T47D (cell line): ENCODE measurements around the gene BBS9.

Experiments
- DNase-seq, 2 experiments: peaks; one replicate each; pipeline versions ENCODE4 v3.0.0 to v3.0.0-alpha.2; 2011 to 2012; ENCODE audit warnings: low read depth in 1 of 2, low spot score in 1 of 2
- JUND ChIP-seq: IDR thresholded peaks from 2 replicates; pipeline ENCODE4 v1.6.1; 2012; ENCODE audit warnings: low read depth
- in situ Hi-C: cut with HindIII; loops from 2 replicates; pipeline ENCODE4 v1.10.0; 2016; ENCODE audit warnings: low sequenced_read_pairs, low pct_unique_long_range_greater_than_20kb

The BBS9 gene

DNA sequence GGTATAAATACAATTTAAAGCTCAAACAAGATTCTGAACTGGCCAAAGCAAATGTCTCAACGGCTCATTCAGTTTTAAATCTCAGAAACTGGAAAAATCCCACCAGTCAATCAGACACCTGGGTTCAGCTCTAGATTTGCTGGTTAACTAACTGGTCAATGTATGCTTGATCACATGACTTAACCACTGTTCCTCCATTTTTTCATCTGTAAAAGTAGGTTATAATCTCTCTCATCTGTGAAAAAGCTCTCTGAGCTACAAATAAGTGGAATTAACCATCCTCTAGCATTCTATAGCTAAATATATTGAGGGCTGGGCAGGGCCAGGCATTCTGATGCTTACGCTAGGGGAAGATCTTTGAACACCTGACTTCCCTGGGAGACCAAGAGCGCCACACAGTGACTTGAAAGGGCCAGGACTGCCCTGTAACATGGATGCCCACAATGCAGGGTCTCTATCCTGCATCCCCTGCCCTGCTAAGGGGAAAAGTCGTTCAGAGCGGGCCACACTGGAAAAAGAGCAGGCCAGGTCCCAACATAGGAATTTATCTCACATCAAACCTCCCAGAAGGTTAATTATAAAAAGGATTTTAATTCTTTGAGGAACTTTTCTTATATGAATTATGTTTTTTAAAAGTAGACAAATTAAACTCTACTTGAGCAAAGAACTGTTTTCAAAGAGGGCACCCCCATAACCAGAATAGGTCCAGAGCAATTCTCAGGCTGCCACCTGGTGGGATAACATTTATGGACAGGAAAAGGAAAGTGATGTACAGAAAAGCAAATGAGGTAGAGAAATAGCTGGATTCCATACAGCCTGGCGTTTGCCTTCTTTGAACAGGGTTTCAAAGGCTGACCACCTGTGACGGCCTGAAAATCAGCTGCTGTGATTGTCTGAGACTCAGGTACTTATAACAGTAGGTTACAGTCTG lies 22.0 kb upstream of the BBS9 start:
- in situ Hi-C loops = no loop called here
- TF ChIP-seq JUND = no peak
- DNase-seq = peak in 1 of 2 experiments; percentile 72

- in situ Hi-C loops = no loop called here
- no peak for TF ChIP-seq JUND
- DNase-seq = no peak
These were observed 20.8 kb upstream of the BBS9 start for GRCh38 chr7:33108554-33109004.

- in situ Hi-C loops = no loop called here
- no peak for TF ChIP-seq JUND
- DNase-seq = peak; percentile 66 to 80
These were observed 20.2 kb upstream of the BBS9 start, which contains the start of gene RP9 for GRCh38 chr7:33109005-33109757. Gene RP9, minus strand, starts transcription at chr7:33109404. Its CDS starts 32 bp downstream, at chr7:33109372.

DNA sequence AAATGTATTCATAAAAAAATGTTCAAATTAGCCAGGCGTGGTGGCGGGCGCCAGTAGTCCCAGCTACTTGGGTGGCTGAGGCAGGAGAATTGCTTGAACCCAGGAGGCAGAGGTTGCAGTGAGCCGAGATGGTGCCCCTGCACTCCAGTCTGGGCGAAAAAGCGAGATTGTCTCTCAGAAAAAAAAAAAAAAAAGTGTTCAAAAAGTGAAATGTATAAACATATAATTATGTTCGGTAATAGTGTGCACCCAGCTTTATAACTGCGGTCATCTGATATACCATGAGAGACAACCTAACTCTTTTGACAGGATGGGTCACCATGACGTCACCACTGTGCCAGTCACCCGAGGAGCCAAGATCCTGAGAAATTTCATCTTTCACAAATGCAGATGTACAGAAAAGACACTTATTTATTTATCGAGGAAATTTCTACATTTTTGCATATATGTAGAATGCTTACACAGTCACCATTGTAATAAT lies 19.6 kb upstream of the BBS9 start:
- no peak for TF ChIP-seq JUND
- DNase-seq = no peak
- in situ Hi-C loops = no loop called here

GRCh38 chr7:33111614-33112013 lies 17.8 kb upstream of the BBS9 start:
- no peak for TF ChIP-seq JUND
- DNase-seq = no peak
- in situ Hi-C loops = no loop called here

DNA sequence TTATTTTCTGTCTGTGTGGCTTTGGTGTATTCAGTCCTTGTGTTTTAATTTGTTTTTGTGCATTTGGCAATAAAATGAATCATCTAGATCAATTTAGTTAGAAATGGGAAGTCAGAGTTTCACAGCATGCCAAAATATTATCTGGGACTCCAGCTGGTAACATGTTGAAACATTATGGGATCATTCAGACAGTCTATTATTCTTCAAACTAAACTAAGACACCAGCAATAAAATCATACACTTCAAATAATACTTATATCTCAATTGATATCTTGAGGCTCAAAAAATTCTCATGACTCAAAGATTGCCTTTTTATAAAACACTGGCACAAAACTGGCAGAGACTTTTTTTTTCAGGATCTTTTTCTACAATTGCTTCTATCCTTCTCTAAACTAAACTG lies 14.4 kb upstream of the BBS9 start:
- no peak for DNase-seq
- no peak for TF ChIP-seq JUND
- in situ Hi-C loops = no loop called here

DNA sequence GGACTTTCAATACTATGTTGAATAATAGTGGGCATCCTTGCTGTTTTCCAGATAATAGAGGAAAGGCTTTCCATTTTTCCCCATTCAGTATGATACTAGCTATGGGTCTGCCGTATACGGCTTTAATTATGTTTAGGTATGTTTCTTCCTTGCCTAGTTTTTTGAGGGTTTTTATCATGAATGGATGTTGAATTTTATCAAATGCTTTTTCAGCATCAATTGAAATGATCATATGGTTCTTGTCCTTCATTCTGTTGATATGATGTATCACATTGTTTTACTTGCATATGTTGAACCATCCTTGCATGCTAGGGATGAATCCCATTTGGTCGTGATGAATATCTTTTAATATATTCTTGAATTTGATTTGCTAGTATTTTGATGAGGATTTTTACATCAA lies 11.0 kb upstream of the BBS9 start:
- no peak for DNase-seq
- in situ Hi-C loops = no loop called here
- TF ChIP-seq JUND = no peak

- DNase-seq = no peak
- in situ Hi-C loops = no loop called here
- no peak for TF ChIP-seq JUND
These were observed 2.3 kb upstream of the BBS9 start for GRCh38 chr7:33127085-33127484.

- no peak for TF ChIP-seq JUND
- DNase-seq = peak in 1 of 2 experiments; percentile 23
- in situ Hi-C loops = no loop called here
These were observed 754 bp upstream of the BBS9 start for GRCh38 chr7:33128631-33128989.

GRCh38 chr7:33129806-33130153 lies 416 bp downstream of the BBS9 start:
- DNase-seq = peak; percentile 26
- TF ChIP-seq JUND = no peak

GRCh38 chr7:33130184-33130583 lies 820 bp downstream of the BBS9 start:
- peak in 1 of 2 experiments; percentile 30 for DNase-seq
- TF ChIP-seq JUND = no peak
- in situ Hi-C loops = no loop called here

More at GRCh38 chr7:33129806-33130153, 416 bp downstream of the BBS9 start:
- in situ Hi-C loops = no loop called here

GRCh38 chr7:33137103-33137502 lies 7.7 kb downstream of the BBS9 start:
- no peak for DNase-seq
- in situ Hi-C loops = no loop called here
- TF ChIP-seq JUND = no peak

DNA sequence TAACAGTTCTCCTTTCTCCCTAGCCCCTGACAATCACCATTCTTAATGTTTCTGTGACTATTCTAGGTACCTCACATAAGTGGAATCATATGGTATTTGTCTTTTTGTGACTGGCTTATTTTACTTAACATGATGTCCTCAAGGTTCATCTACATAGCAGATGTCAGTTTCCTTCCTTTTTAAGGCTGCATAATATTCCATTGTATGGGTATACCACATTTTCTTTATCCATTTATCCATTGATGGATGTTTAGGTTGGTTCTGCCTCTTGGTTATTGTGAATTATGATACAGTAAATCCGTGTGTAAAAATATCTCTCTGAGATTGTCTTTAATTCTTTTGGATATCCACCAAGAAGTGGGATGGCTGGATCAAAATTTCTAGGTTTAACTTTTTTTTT lies 13.2 kb downstream of the BBS9 start:
- in situ Hi-C loops = no loop called here

More for the DNA sequence above, 13.2 kb downstream of the BBS9 start:
- DNase-seq = no peak
- TF ChIP-seq JUND = no peak
